Limb (tissue), 2 donors: ENCODE measurements around the gene ZSWIM6.

Experiments
- DNase-seq, 2 donors: peaks; one replicate each; pipeline ENCODE4 v3.0.0-alpha.2; 2016; ENCODE audit errors: extremely low spot score in 2 of 2

Gene ZSWIM6

GRCh38 chr5:61362796-61363368, 30.8 kb downstream of the ZSWIM6 start:
- no peak for DNase-seq

GRCh38 chr5:61363401-61364114, 31.5 kb downstream of the ZSWIM6 start:
- DNase-seq = no peak

GRCh38 chr5:61366497-61367240, 34.6 kb downstream of the ZSWIM6 start:
- DNase-seq = no peak

- DNase-seq = no peak
Measured at GRCh38 chr5:61370506-61370905, 38.4 kb downstream of the ZSWIM6 start.

GRCh38 chr5:61371474-61371873, 39.4 kb downstream of the ZSWIM6 start:
- no peak for DNase-seq

- no peak for DNase-seq
Measured at GRCh38 chr5:61379677-61380076, 47.6 kb downstream of the ZSWIM6 start.

GRCh38 chr5:61381968-61382367, 49.9 kb downstream of the ZSWIM6 start:
- no peak for DNase-seq

- DNase-seq = no peak
Measured at GRCh38 chr5:61385627-61386026, 53.6 kb downstream of the ZSWIM6 start.

- DNase-seq = no peak
Measured at GRCh38 chr5:61386045-61386800, 54.2 kb downstream of the ZSWIM6 start.

GRCh38 chr5:61389609-61390008, 57.6 kb downstream of the ZSWIM6 start:
- no peak for DNase-seq

- DNase-seq = no peak
Measured at GRCh38 chr5:61394078-61394704, 62.1 kb downstream of the ZSWIM6 start.

- no peak for DNase-seq
Measured at GRCh38 chr5:61394793-61395192, 62.7 kb downstream of the ZSWIM6 start.

- no peak for DNase-seq
Measured at GRCh38 chr5:61397238-61397637, 65.2 kb downstream of the ZSWIM6 start.

- DNase-seq = no peak
Measured at GRCh38 chr5:61397937-61398336, 65.9 kb downstream of the ZSWIM6 start.

GRCh38 chr5:61398440-61398839, 66.4 kb downstream of the ZSWIM6 start:
- DNase-seq = no peak

GRCh38 chr5:61399679-61400078, 67.6 kb downstream of the ZSWIM6 start:
- DNase-seq = no peak

- no peak for DNase-seq
Measured at GRCh38 chr5:61401726-61402125, 69.7 kb downstream of the ZSWIM6 start.

GRCh38 chr5:61402244-61402823, 70.3 kb downstream of the ZSWIM6 start:
- DNase-seq = no peak

GRCh38 chr5:61402970-61403900, 71.2 kb downstream of the ZSWIM6 start:
- DNase-seq = no peak
